ENCODE measurements around the gene DLG1. TPM values are rescaled to one million over a fixed set of nuclear protein-coding genes. Genes with fewer than 3 reads are reported as not detected.
"Not testable (repeated sequence)": the region's sequence is repeated elsewhere in the genome, so short reads cannot be mapped to it uniquely, and the experiment has no call there.

DLG1 gene
- total RNA-seq, 4 donors from 2014 or later, result 71.4 to 90.4 (median 80.9) TPM

- no peak for ATAC-seq
- Histone ChIP-seq H3K36me3 (peaks cover 0 to 23% of the 10 kb centered on the region in 2 donors), H3K27ac (no peak overlapping the region), H3K27me3 (no peaks in the 10 kb centered on the region), H3K9me3 (no peaks in the 10 kb centered on the region), H3K4me1 (no peaks in the 10 kb centered on the region), H3K4me3 (no peak overlapping the region)
- TF ChIP-seq, protein P1, sequence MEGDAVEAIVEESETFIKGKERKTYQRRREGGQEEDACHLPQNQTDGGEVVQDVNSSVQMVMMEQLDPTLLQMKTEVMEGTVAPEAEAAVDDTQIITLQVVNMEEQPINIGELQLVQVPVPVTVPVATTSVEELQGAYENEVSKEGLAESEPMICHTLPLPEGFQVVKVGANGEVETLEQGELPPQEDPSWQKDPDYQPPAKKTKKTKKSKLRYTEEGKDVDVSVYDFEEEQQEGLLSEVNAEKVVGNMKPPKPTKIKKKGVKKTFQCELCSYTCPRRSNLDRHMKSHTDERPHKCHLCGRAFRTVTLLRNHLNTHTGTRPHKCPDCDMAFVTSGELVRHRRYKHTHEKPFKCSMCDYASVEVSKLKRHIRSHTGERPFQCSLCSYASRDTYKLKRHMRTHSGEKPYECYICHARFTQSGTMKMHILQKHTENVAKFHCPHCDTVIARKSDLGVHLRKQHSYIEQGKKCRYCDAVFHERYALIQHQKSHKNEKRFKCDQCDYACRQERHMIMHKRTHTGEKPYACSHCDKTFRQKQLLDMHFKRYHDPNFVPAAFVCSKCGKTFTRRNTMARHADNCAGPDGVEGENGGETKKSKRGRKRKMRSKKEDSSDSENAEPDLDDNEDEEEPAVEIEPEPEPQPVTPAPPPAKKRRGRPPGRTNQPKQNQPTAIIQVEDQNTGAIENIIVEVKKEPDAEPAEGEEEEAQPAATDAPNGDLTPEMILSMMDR (IDR thresholded peaks at IDR 0.05), result no peak
- TF ChIP-seq POLR2AphosphoS5 (IDR thresholded peaks at IDR 0.05) (no peak), EP300 (IDR thresholded peaks at IDR 0.05) (no peak), POLR2A (IDR thresholded peaks at IDR 0.05) (no peak)
- 89 to 94% methylated on average over 3 to 4 of the region's 4 CpGs for WGBS, 2 donors (ENCODE audit: low coverage in 1 of 2)
Measured at GRCh38 chr3:197076415-197076814, 222.0 kb downstream of the DLG1 start.

DNA sequence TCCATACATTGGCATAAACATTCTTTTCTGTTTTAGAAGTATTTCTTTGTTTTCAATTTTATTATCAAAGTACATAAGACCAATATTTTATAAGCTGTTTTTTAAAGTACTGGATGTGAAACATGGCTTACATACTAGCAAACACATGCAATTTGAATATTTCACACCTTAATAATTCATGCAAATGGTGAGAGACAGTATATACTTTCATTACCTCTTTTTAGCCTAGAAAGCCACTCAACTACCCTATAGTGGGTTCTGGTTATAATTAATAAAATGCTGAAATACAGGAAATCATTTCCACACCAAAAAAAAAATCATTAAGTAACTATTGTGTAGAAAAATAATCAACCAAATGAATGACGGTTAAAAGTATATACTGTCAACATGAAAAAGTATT lies 230.3 kb downstream of the DLG1 start:
- 82 to 95% methylated on average over 1 of the region's 1 CpG for WGBS, 2 donors (ENCODE audit: low coverage in 1 of 2)
- no peak overlapping the region for H3K27ac ChIP-seq
- H3K4me1 ChIP-seq, result no peaks in the 10 kb centered on the region
- H3K27me3 ChIP-seq, result no peaks in the 10 kb centered on the region
- peaks cover 0 to 39% of the 10 kb centered on the region in 2 donors for H3K36me3 ChIP-seq
- TF ChIP-seq POLR2A (IDR thresholded peaks at IDR 0.05) (no peak), POLR2AphosphoS5 (IDR thresholded peaks at IDR 0.05) (no peak), EP300 (IDR thresholded peaks at IDR 0.05) (no peak)
- TF ChIP-seq, protein P1 (IDR thresholded peaks at IDR 0.05), result no peak
- no peak overlapping the region for H3K4me3 ChIP-seq
- no peaks in the 10 kb centered on the region for H3K9me3 ChIP-seq
- no peak for ATAC-seq

- Histone ChIP-seq H3K27ac (no peak overlapping the region), H3K4me3 (no peak overlapping the region), H3K9me3 (no peaks in the 10 kb centered on the region), H3K27me3 (no peaks in the 10 kb centered on the region), H3K36me3 (peaks cover 0 to 66% of the 10 kb centered on the region in 2 donors), H3K4me1 (no peaks in the 10 kb centered on the region)
- 100% methylated on average over 1 of the region's 1 CpG for WGBS, 2 donors (ENCODE audit: low coverage in 1 of 2)
- ATAC-seq, result no peak
- TF ChIP-seq, protein P1 (IDR thresholded peaks at IDR 0.05), result no peak
- TF ChIP-seq EP300 (IDR thresholded peaks at IDR 0.05), result no peak
- TF ChIP-seq POLR2AphosphoS5 (IDR thresholded peaks at IDR 0.05), result no peak
- TF ChIP-seq POLR2A (IDR thresholded peaks at IDR 0.05), result no peak
Measured at GRCh38 chr3:197064771-197065170, 233.6 kb downstream of the DLG1 start.

DNA sequence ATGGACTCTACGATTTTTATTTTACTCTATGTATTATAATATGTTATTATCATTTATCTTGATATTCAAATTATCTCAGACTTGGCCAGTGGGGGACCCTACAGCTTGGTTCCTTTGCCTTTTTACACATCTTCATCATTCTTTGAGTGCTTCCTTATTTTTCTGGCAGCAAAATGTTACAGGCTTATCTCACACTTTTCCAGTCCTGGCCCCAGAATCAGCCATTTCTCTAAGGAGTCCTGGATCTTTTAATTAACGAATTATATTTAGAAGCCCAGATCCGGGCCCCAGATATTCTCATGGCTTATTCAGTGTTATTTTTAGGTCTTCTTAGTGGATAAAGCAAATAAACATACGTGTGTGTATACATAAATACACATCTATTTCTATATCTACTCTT lies 236.0 kb downstream of the DLG1 start:
- H3K4me1 ChIP-seq, result no peaks in the 10 kb centered on the region
- TF ChIP-seq EP300 (IDR thresholded peaks at IDR 0.05) (no peak), POLR2AphosphoS5 (IDR thresholded peaks at IDR 0.05) (no peak), POLR2A (IDR thresholded peaks at IDR 0.05) (no peak)
- TF ChIP-seq, protein P1 (IDR thresholded peaks at IDR 0.05), result no peak
- H3K36me3 ChIP-seq, result peaks cover 0 to 89% of the 10 kb centered on the region in 2 donors
- WGBS, 2 donors (ENCODE audit: low coverage in 1 of 2), result 73 to 81% methylated on average over 4 of the region's 4 CpGs
- no peaks in the 10 kb centered on the region for H3K27me3 ChIP-seq
- H3K27ac ChIP-seq, result no peak overlapping the region
- no peak for ATAC-seq
- no peaks in the 10 kb centered on the region for H3K9me3 ChIP-seq
- no peak overlapping the region for H3K4me3 ChIP-seq

DNA sequence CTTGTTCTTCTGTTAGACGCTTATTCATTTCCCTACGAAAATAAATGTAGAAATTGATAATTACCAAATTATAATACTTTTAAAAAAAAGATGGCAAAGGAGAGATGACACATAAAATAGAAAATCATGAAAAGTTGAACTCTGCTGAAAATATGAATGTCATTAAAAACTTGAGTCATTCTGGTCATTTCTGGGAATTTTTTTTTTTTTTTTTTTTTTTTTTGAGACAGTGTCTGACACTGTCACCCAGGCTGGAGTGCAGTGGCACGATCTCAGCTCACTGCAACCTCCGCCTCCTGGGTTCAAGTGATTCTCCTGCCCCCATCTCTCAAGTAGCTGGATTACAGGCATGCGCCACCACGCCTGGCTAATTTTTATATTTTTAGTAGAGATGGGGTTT lies 246.8 kb downstream of the DLG1 start:
- H3K36me3 ChIP-seq, result peaks cover 0 to 90% of the 10 kb centered on the region in 2 donors
- not testable (repeated sequence) for H3K4me1 ChIP-seq, H3K27me3 ChIP-seq, H3K27ac ChIP-seq, H3K9me3 ChIP-seq, ATAC-seq, H3K4me3 ChIP-seq
- 81 to 93% methylated on average over 2 to 6 of the region's 6 CpGs for WGBS, 2 donors (ENCODE audit: low coverage in 1 of 2)
